ENCODE data around the gene CEACAM8. TPM values are rescaled to one million over a fixed set of nuclear protein-coding genes. Genes with fewer than 3 reads are reported as not detected.
"Not testable (repeated sequence)": the region's sequence is repeated elsewhere in the genome, so short reads cannot be mapped to it uniquely, and the experiment has no call there.

The CEACAM8 gene
- not detected for polyA plus RNA-seq (2013, experiment 1 of 4)
- polyA plus RNA-seq (2013, experiment 2 of 4) = not detected
- polyA plus RNA-seq (2013, experiment 3 of 4) = not detected
- polyA plus RNA-seq (2013, experiment 4 of 4) = not detected

GRCh38 chr19:42594617-42595489 is at the start of gene CEACAM8:
TSS of gene CEACAM8 (minus strand) at chr19:42594924. CDS start at chr19:42594828, 96 bp downstream.
- Histone ChIP-seq H3K4me1 (ENCODE audit: control insufficient read depth, insufficient read depth, low read length) (no peaks in the 10 kb centered on the region), H3K36me3 (ENCODE audit: control insufficient read depth, insufficient read depth, low read length) (no peaks in the 10 kb centered on the region), H3K9me3 (ENCODE audit: control insufficient read depth, low read length) (no peaks in the 10 kb centered on the region), H3K27me3 (ENCODE audit: control insufficient read depth, insufficient read depth, low read length, poor library complexity, severe bottlenecking) (no peaks in the 10 kb centered on the region), H3K4me3 (ENCODE audit: insufficient read depth, low read depth, low read length) (no peak within 1 kb of the TSS), H3K27ac (ENCODE audit: insufficient read depth, low read depth, low read length, poor library complexity, severe bottlenecking) (no peak within 1 kb of the TSS)
- WGBS, 2 experiments = 78 to 84% methylated on average over 10 of the region's 10 CpGs

DNA sequence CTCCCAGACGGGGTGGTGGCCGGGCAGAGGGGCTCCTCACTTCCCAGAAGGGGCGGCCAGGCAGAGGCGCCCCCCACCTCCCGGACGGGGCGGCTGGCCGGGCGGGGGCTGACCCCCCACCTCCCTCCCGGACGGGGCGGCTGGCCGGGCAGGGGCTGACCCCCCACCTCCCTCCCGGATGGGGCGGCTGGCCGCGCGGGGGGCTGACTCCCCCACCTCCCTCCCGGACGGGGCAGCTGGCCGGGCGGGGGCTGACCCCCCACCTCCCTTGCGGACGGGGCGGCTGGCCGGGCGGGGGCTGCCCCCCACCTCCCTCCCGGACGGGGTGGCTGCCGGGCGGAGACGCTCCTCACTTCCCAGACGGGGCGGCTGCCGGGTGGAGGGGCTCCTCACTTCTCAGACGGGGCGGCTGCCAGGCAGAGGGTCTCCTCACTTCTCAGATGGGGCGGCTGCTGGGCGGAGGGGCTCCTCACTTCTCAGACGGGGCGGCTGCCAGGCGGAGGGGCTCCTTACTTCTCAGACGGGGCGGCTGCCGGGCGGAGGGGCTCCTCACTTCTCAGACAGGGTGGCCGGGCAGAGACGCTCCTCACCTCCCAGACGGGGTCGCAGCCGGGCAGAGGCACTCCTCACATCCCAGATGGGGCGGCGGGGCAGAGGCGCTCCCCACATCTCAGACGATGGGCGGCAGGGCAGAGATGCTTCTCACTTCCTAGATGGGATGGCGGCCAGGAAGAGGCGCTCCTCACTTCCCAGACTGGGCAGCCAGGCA is 44.8 kb upstream of the CEACAM8 start:
- not testable (repeated sequence) for H3K4me1 ChIP-seq (ENCODE audit: control insufficient read depth, insufficient read depth, low read length); H3K9me3 ChIP-seq (ENCODE audit: control insufficient read depth, low read length); H3K27me3 ChIP-seq (ENCODE audit: control insufficient read depth, insufficient read depth, low read length, poor library complexity, severe bottlenecking); H3K36me3 ChIP-seq (ENCODE audit: control insufficient read depth, insufficient read depth, low read length); H3K27ac ChIP-seq (ENCODE audit: insufficient read depth, low read depth, low read length, poor library complexity, severe bottlenecking); H3K4me3 ChIP-seq (ENCODE audit: insufficient read depth, low read depth, low read length)
- 94 to 96% methylated on average over 53 to 58 of the region's 58 CpGs for WGBS, 2 experiments

- Histone ChIP-seq H3K36me3 (ENCODE audit: control insufficient read depth, insufficient read depth, low read length) (no peaks in the 10 kb centered on the region), H3K27ac (ENCODE audit: insufficient read depth, low read depth, low read length, poor library complexity, severe bottlenecking) (no peak overlapping the region), H3K9me3 (ENCODE audit: control insufficient read depth, low read length) (no peaks in the 10 kb centered on the region), H3K27me3 (ENCODE audit: control insufficient read depth, insufficient read depth, low read length, poor library complexity, severe bottlenecking) (no peaks in the 10 kb centered on the region), H3K4me1 (ENCODE audit: control insufficient read depth, insufficient read depth, low read length) (no peaks in the 10 kb centered on the region), H3K4me3 (ENCODE audit: insufficient read depth, low read depth, low read length) (no peak overlapping the region)
- WGBS, 2 experiments = 83 to 88% methylated on average over 1 of the region's 1 CpG
These were observed 40.5 kb upstream of the CEACAM8 start for GRCh38 chr19:42635233-42635539.

DNA sequence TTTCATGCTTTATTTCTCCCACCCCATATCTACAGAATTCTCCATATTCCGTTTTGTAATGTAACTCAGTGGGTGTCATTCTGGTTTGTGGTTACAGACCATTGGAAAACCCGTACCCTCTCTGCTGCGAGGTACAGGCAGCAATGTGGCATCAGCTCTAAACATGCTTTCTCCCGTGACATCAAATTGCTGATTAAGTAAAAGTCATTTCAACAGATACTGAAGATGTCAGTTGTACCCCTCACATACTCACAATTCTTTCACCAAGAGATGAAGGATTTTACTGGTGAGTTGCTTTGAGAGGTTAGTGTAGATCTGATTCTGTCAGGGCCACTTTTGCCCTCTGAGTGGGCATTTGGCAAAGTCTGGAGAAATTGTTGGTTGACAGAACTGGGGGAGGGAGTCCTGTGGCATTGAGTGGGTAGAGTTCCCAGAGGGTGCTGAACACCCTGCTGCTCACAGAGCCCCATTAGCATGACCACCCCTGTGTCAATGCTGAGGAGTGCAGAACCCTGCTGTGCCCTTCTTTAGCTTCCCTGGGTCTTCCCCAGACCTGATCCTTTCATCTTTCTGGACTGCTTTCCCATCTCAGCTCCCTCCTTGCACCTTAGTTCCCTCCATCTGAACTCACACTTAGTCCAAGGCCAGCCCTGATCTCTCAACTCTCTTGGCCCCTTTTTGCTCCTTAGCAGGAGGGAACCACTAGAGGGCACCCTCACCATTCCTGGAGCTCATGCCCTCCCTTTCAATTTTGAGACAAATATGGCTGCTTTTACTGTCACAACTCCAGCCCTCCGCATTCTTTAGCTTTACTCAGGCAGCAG is 39.9 kb upstream of the CEACAM8 start:
- WGBS, 2 experiments = 87 to 91% methylated on average over 4 to 5 of the region's 5 CpGs
- Histone ChIP-seq H3K27me3 (ENCODE audit: control insufficient read depth, insufficient read depth, low read length, poor library complexity, severe bottlenecking) (no peaks in the 10 kb centered on the region), H3K4me1 (ENCODE audit: control insufficient read depth, insufficient read depth, low read length) (no peaks in the 10 kb centered on the region), H3K27ac (ENCODE audit: insufficient read depth, low read depth, low read length, poor library complexity, severe bottlenecking) (no peak overlapping the region), H3K36me3 (ENCODE audit: control insufficient read depth, insufficient read depth, low read length) (no peaks in the 10 kb centered on the region), H3K4me3 (ENCODE audit: insufficient read depth, low read depth, low read length) (no peak overlapping the region), H3K9me3 (ENCODE audit: control insufficient read depth, low read length) (no peaks in the 10 kb centered on the region)

GRCh38 chr19:42629191-42629590 is 34.5 kb upstream of the CEACAM8 start:
- H3K27me3 ChIP-seq (ENCODE audit: control insufficient read depth, insufficient read depth, low read length, poor library complexity, severe bottlenecking) = no peaks in the 10 kb centered on the region
- H3K27ac ChIP-seq (ENCODE audit: insufficient read depth, low read depth, low read length, poor library complexity, severe bottlenecking) = no peak overlapping the region
- no peaks in the 10 kb centered on the region for H3K4me1 ChIP-seq (ENCODE audit: control insufficient read depth, insufficient read depth, low read length)
- no peaks in the 10 kb centered on the region for H3K9me3 ChIP-seq (ENCODE audit: control insufficient read depth, low read length)
- H3K4me3 ChIP-seq (ENCODE audit: insufficient read depth, low read depth, low read length) = no peak overlapping the region
- H3K36me3 ChIP-seq (ENCODE audit: control insufficient read depth, insufficient read depth, low read length) = no peaks in the 10 kb centered on the region

GRCh38 chr19:42628411-42629140 is 33.9 kb upstream of the CEACAM8 start:
- H3K27me3 ChIP-seq (ENCODE audit: control insufficient read depth, insufficient read depth, low read length, poor library complexity, severe bottlenecking) = no peaks in the 10 kb centered on the region
- no peak overlapping the region for H3K4me3 ChIP-seq (ENCODE audit: insufficient read depth, low read depth, low read length)
- H3K9me3 ChIP-seq (ENCODE audit: control insufficient read depth, low read length) = no peaks in the 10 kb centered on the region
- no peaks in the 10 kb centered on the region for H3K36me3 ChIP-seq (ENCODE audit: control insufficient read depth, insufficient read depth, low read length)
- no peaks in the 10 kb centered on the region for H3K4me1 ChIP-seq (ENCODE audit: control insufficient read depth, insufficient read depth, low read length)
- 54 to 57% methylated on average over 2 of the region's 2 CpGs for WGBS, 2 experiments
- H3K27ac ChIP-seq (ENCODE audit: insufficient read depth, low read depth, low read length, poor library complexity, severe bottlenecking) = no peak overlapping the region

DNA sequence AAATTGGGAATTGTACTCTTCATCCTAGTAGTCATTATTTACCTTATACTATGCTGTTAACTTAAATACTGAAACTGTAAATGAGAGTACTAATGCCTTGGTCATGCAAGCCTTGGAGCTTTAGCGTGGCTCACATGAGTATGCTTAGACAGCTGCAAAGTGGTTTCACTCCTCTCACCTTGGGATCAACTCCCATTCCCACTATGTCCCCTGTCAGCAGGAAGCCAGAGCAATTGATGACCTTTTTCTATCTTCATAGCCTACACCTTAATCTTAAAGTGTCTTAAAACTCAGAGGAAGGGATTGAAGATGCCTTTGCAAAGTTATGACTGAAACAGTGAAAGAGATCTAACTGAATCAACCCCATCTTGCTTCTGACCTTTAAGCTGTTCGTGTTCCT is 33.2 kb upstream of the CEACAM8 start:
- no peaks in the 10 kb centered on the region for H3K27me3 ChIP-seq (ENCODE audit: control insufficient read depth, insufficient read depth, low read length, poor library complexity, severe bottlenecking)
- H3K36me3 ChIP-seq (ENCODE audit: control insufficient read depth, insufficient read depth, low read length) = no peaks in the 10 kb centered on the region
- 69 to 70% methylated on average over 2 of the region's 2 CpGs for WGBS, 2 experiments
- no peaks in the 10 kb centered on the region for H3K4me1 ChIP-seq (ENCODE audit: control insufficient read depth, insufficient read depth, low read length)
- H3K9me3 ChIP-seq (ENCODE audit: control insufficient read depth, low read length) = no peaks in the 10 kb centered on the region
- no peak overlapping the region for H3K27ac ChIP-seq (ENCODE audit: insufficient read depth, low read depth, low read length, poor library complexity, severe bottlenecking)
- no peak overlapping the region for H3K4me3 ChIP-seq (ENCODE audit: insufficient read depth, low read depth, low read length)

DNA sequence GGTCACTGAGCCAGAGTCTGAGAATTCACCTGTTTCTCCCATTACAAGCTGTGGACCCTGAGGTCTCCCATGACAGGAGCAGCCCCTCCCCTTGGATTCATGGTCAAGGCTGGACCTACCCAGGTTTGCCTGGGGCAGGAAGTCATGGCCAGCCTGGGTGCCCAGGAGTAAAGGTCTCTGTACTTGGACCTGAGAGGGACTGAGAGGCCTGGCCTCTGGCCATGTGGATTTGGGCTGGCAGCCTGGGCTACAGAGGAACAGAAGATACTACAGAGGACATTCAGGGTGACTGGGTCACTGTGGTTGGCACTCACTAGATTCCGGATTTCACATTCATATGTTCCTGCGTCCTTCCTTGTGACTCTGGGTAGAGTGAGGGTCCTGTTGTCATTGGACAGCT is 31.5 kb upstream of the CEACAM8 start:
- Histone ChIP-seq H3K27ac (ENCODE audit: insufficient read depth, low read depth, low read length, poor library complexity, severe bottlenecking) (no peak overlapping the region), H3K27me3 (ENCODE audit: control insufficient read depth, insufficient read depth, low read length, poor library complexity, severe bottlenecking) (no peaks in the 10 kb centered on the region), H3K9me3 (ENCODE audit: control insufficient read depth, low read length) (no peaks in the 10 kb centered on the region), H3K4me3 (ENCODE audit: insufficient read depth, low read depth, low read length) (no peak overlapping the region), H3K36me3 (ENCODE audit: control insufficient read depth, insufficient read depth, low read length) (no peaks in the 10 kb centered on the region), H3K4me1 (ENCODE audit: control insufficient read depth, insufficient read depth, low read length) (no peaks in the 10 kb centered on the region)
- WGBS, 2 experiments = 88 to 93% methylated on average over 2 of the region's 2 CpGs

DNA sequence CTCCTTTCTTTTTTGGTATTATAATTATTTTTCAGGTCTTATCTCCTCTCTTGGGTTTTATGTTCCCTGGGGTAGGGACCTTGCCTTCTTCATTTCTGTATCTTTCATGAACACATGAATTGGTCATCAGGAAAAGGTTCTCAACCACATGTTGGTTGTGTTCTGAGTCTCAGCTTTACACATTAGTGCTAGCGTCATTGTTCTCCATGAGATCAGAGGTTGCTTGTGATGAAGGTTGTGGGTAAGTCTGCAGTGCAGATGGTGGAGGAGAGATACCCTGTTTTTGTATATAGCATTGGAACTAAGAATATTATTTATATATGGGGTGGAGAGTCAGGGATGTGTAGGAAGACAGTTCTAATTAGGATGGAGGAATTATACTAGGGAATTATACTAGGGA is 24.5 kb upstream of the CEACAM8 start:
- H3K4me1 ChIP-seq (ENCODE audit: control insufficient read depth, insufficient read depth, low read length) = no peaks in the 10 kb centered on the region
- no peaks in the 10 kb centered on the region for H3K9me3 ChIP-seq (ENCODE audit: control insufficient read depth, low read length)
- 84 to 90% methylated on average over 1 of the region's 1 CpG for WGBS, 2 experiments
- H3K36me3 ChIP-seq (ENCODE audit: control insufficient read depth, insufficient read depth, low read length) = no peaks in the 10 kb centered on the region
- no peak overlapping the region for H3K27ac ChIP-seq (ENCODE audit: insufficient read depth, low read depth, low read length, poor library complexity, severe bottlenecking)
- no peak overlapping the region for H3K4me3 ChIP-seq (ENCODE audit: insufficient read depth, low read depth, low read length)
- no peaks in the 10 kb centered on the region for H3K27me3 ChIP-seq (ENCODE audit: control insufficient read depth, insufficient read depth, low read length, poor library complexity, severe bottlenecking)

All from ectodermal cell (in vitro differentiated cells).